HG02840 (cell line): Measurements from ENCODE around the gene INTS2.
"Not testable (repeated sequence)": the region's sequence is repeated elsewhere in the genome, so short reads cannot be mapped to it uniquely, and the experiment has no call there.

ENCODE experiments used
- ATAC-seq: cut with Tn5 transposase; IDR thresholded peaks from one replicate; pipeline ENCODE4 v1.9.1; 2021; ENCODE audit warnings: mild to moderate bottlenecking, moderate library complexity, moderate number of reproducible peaks; ENCODE audit not compliant: unreplicated experiment, low FRiP score

The INTS2 gene

GRCh38 chr17:61927208-61928100 is at the start of gene INTS2:
INTS2 (minus strand) TSS chr17:61927982; CDS start chr17:61926644, 1,338 bp downstream.
- peak; percentile 79 for ATAC-seq

GRCh38 chr17:61974115-61974514 is 46.3 kb upstream of the INTS2 start:
- ATAC-seq, result no peak

GRCh38 chr17:61972311-61972710 is 44.5 kb upstream of the INTS2 start:
- no peak for ATAC-seq

- ATAC-seq, result no peak
Measured at GRCh38 chr17:61970030-61970429, 42.2 kb upstream of the INTS2 start.

- ATAC-seq, result no peak
Measured at GRCh38 chr17:61968757-61969156, 41.0 kb upstream of the INTS2 start.

- no peak for ATAC-seq
Measured at GRCh38 chr17:61967729-61968128, 39.9 kb upstream of the INTS2 start.

- no peak for ATAC-seq
Measured at GRCh38 chr17:61966191-61966590, 38.4 kb upstream of the INTS2 start.

GRCh38 chr17:61955619-61956018 is 27.8 kb upstream of the INTS2 start:
- ATAC-seq, result no peak

GRCh38 chr17:61947367-61948078 is 19.7 kb upstream of the INTS2 start:
- no peak for ATAC-seq

- no peak for ATAC-seq
Measured at GRCh38 chr17:61946359-61946758, 18.6 kb upstream of the INTS2 start.

- ATAC-seq, result no peak
Measured at GRCh38 chr17:61943117-61943516, 15.3 kb upstream of the INTS2 start.

- no peak for ATAC-seq
Measured at GRCh38 chr17:61942085-61942484, 14.3 kb upstream of the INTS2 start.

- no peak for ATAC-seq
Measured at GRCh38 chr17:61928101-61928436, 287 bp upstream of the INTS2 start.

GRCh38 chr17:61926826-61927207 is 965 bp downstream of the INTS2 start:
- ATAC-seq, result no peak

GRCh38 chr17:61915162-61915561 is 12.6 kb downstream of the INTS2 start:
- not testable (repeated sequence) for ATAC-seq

- ATAC-seq, result no peak
Measured at GRCh38 chr17:61908292-61909037, 19.3 kb downstream of the INTS2 start.

- ATAC-seq, result no peak
Measured at GRCh38 chr17:61907361-61907760, 20.4 kb downstream of the INTS2 start.

GRCh38 chr17:61904094-61904710 is 23.6 kb downstream of the INTS2 start:
- no peak for ATAC-seq

- ATAC-seq, result no peak
Measured at GRCh38 chr17:61903251-61903650, 24.5 kb downstream of the INTS2 start.

GRCh38 chr17:61897548-61898180 is 30.1 kb downstream of the INTS2 start:
- no peak for ATAC-seq
